ENCODE measurements around the gene IRF3. TPM values are rescaled to one million over a fixed set of nuclear protein-coding genes. Genes with fewer than 3 reads are reported as not detected.

IRF3 gene
- total RNA-seq, result 10 to 100 TPM; 29.6 to 41.8 (median 35.3) TPM
- long read RNA-seq, partial matches to known transcripts, result 1 of 9 reads
- long read RNA-seq, other reads (novel, unspliced or antisense), result 3 of 9 reads

GRCh38 chr19:49665351-49666119, at the start of gene IRF3, which contains the start of gene BCL2L12:
Gene IRF3 (minus strand): TSS chr19:49665857. CDS start chr19:49664838, 1,019 bp downstream.
Gene BCL2L12 (plus strand): TSS chr19:49665933. CDS start chr19:49666693, 760 bp downstream.
- intact Hi-C loops (cut with DNase I), result loop anchor here in 1 of 2 donors (10.0 kb wide), 1 partner anchor 71 kb away; the partner anchor contains the start of gene PRR12
- WGBS (ENCODE audit: insufficient coverage, low coverage, low lambda C conversion rate, missing lambda C conversion rate), result under 1% methylated on average over 50 of the region's 50 CpGs
- H3K4me1 ChIP-seq, result peaks cover 0 to 14% (median 5%) of the 10 kb centered on the region in 4 donors
- TF ChIP-seq, protein P1, sequence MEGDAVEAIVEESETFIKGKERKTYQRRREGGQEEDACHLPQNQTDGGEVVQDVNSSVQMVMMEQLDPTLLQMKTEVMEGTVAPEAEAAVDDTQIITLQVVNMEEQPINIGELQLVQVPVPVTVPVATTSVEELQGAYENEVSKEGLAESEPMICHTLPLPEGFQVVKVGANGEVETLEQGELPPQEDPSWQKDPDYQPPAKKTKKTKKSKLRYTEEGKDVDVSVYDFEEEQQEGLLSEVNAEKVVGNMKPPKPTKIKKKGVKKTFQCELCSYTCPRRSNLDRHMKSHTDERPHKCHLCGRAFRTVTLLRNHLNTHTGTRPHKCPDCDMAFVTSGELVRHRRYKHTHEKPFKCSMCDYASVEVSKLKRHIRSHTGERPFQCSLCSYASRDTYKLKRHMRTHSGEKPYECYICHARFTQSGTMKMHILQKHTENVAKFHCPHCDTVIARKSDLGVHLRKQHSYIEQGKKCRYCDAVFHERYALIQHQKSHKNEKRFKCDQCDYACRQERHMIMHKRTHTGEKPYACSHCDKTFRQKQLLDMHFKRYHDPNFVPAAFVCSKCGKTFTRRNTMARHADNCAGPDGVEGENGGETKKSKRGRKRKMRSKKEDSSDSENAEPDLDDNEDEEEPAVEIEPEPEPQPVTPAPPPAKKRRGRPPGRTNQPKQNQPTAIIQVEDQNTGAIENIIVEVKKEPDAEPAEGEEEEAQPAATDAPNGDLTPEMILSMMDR (IDR thresholded peaks at IDR 0.05), result no peak
- peak; percentile 80 for TF ChIP-seq POLR2A (IDR thresholded peaks at IDR 0.05)
- peaks cover 0 to 16% (median 7%) of the 10 kb centered on the region in 4 donors for H3K36me3 ChIP-seq
- peak within 1 kb of the TSS; percentile 54 to 82 (median 67) for H3K27ac ChIP-seq
- no peaks in the 10 kb centered on the region for H3K27me3 ChIP-seq
- H3K4me3 ChIP-seq, result peak within 1 kb of the TSS; percentile 59 to 79 (median 68)
- DNase-seq (peak; percentile 98 to 99 (median 98)), ATAC-seq (peak; percentile 82 to 90 (median 84))
- no peaks in the 10 kb centered on the region for H3K9me3 ChIP-seq

GRCh38 chr19:49713236-49713845, 47.7 kb upstream of the IRF3 start:
- TF ChIP-seq, protein P1 (IDR thresholded peaks at IDR 0.05), result no peak
- WGBS (ENCODE audit: insufficient coverage, low coverage, low lambda C conversion rate, missing lambda C conversion rate), result 58% methylated on average over 2 of the region's 8 CpGs
- Histone ChIP-seq H3K9me3 (no peaks in the 10 kb centered on the region), H3K4me3 (no peak overlapping the region), H3K36me3 (no peaks in the 10 kb centered on the region), H3K27ac (no peak overlapping the region), H3K4me1 (peaks cover 0 to 4% (median 0%) of the 10 kb centered on the region in 4 donors), H3K27me3 (no peaks in the 10 kb centered on the region)
- DNase-seq, result no peak
- ATAC-seq, result no peak
- intact Hi-C loops (cut with DNase I), result no loop called here

- TF ChIP-seq POLR2A (IDR thresholded peaks at IDR 0.05), result no peak
- intact Hi-C loops (cut with DNase I), result no loop called here
These were observed 46.8 kb upstream of the IRF3 start for GRCh38 chr19:49712397-49712859.

DNA sequence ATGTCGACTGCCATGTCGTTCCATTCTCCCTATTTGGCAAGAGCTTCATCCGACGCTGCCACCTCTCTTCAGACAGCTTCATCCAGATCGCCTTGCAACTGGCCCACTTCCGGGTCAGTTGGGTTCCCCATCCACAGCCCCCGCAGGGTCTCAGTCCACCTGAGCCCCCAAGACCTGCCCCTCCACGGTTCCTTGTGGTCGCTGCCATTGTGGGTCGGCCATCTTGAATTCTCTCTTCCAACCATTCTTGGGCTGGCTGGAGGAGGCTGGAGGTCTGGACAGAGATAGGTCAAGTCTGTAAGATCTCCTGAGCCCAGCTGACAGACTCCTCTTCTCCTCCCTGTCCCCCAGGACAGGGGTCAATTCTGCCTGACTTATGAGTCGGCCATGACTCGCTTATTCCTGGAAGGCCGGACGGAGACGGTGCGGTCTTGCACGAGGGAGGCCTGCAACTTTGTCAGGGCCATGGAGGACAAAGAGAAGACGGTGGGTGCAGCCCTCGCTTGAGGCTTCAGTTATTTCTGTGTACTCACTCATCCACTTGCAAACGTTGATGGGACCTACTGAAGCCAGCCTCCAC, 44.8 kb upstream of the IRF3 start:
- intact Hi-C loops (cut with DNase I), result no loop called here
- H3K4me1 ChIP-seq, result no peaks in the 10 kb centered on the region
- no peak overlapping the region for H3K4me3 ChIP-seq
- ATAC-seq, result no peak
- 84% methylated on average over 10 of the region's 20 CpGs for WGBS (ENCODE audit: insufficient coverage, low coverage, low lambda C conversion rate, missing lambda C conversion rate)
- no peak for DNase-seq
- no peak for TF ChIP-seq POLR2A (IDR thresholded peaks at IDR 0.05)
- TF ChIP-seq, protein P1 (IDR thresholded peaks at IDR 0.05), result no peak
- H3K9me3 ChIP-seq, result no peaks in the 10 kb centered on the region
- H3K36me3 ChIP-seq, result no peaks in the 10 kb centered on the region
- H3K27me3 ChIP-seq, result no peaks in the 10 kb centered on the region
- H3K27ac ChIP-seq, result no peak overlapping the region

More at GRCh38 chr19:49712397-49712859, 46.8 kb upstream of the IRF3 start:
- DNase-seq (no peak), ATAC-seq (no peak)
- H3K4me1 ChIP-seq, result peaks cover 0 to under 1% (median 0%) of the 10 kb centered on the region in 4 donors
- H3K4me3 ChIP-seq, result no peak overlapping the region
- 50% methylated on average over 13 of the region's 20 CpGs for WGBS (ENCODE audit: insufficient coverage, low coverage, low lambda C conversion rate, missing lambda C conversion rate)
- no peak overlapping the region for H3K27ac ChIP-seq
- no peaks in the 10 kb centered on the region for H3K9me3 ChIP-seq
- H3K36me3 ChIP-seq, result no peaks in the 10 kb centered on the region
- no peaks in the 10 kb centered on the region for H3K27me3 ChIP-seq

All from right lobe of liver (tissue), 6 donors.